Endothelial cell (in vitro differentiated cells): ENCODE results near the gene CDC42BPA. TPM values are rescaled to one million over a fixed set of nuclear protein-coding genes. Genes with fewer than 3 reads are reported as not detected.

Source experiments
- DNase-seq: peaks from one replicate; pipeline ENCODE4 v3.0.0; 2021; ENCODE audit warnings: low spot score
- H3K27ac Mint-ChIP-seq: one replicate; pipeline ENCODE4 v1.8.0; 2021; ENCODE audit warnings: mixed read lengths, inconsistent platforms; ENCODE audit not compliant: unreplicated experiment
- H3K27me3 Mint-ChIP-seq: one replicate; pipeline ENCODE4 v1.8.0; 2021; ENCODE audit warnings: mild to moderate bottlenecking, moderate library complexity, mixed read lengths, inconsistent platforms; ENCODE audit not compliant: unreplicated experiment
- H3K36me3 Mint-ChIP-seq: one replicate; pipeline ENCODE4 v1.8.0; 2021; ENCODE audit warnings: mild to moderate bottlenecking, low read depth, mixed read lengths, inconsistent platforms; ENCODE audit not compliant: unreplicated experiment
- H3K4me1 Mint-ChIP-seq: one replicate; pipeline ENCODE4 v1.8.0; 2021; ENCODE audit warnings: mild to moderate bottlenecking, mixed read lengths, inconsistent platforms; ENCODE audit not compliant: unreplicated experiment
- H3K4me3 Mint-ChIP-seq: one replicate; pipeline ENCODE4 v1.8.0; 2021; ENCODE audit warnings: mild to moderate bottlenecking, mixed read lengths, inconsistent platforms; ENCODE audit not compliant: unreplicated experiment
- H3K9me3 Mint-ChIP-seq: one replicate; pipeline ENCODE4 v1.8.0; 2021; ENCODE audit warnings: mixed read lengths, inconsistent platforms; ENCODE audit not compliant: unreplicated experiment
- CTCF ChIP-seq: fragments of 200-600 bp; sonication (generic); IDR thresholded peaks from one replicate; pipeline ENCODE4 v1.5.0; 2021; ENCODE audit warnings: antibody characterized with exemption; ENCODE audit not compliant: unreplicated experiment
- total RNA-seq: library from RNA; stranded (reverse); fragmentation: NEBNext Ultra II Directional; extraction: Animal tissue kit (Norgen Biotek cat#: 25700); gene quantifications from one replicate; pipeline ENCODE4 v1.2.1, GENCODE V29; 2021; ENCODE audit not compliant: unreplicated experiment

Gene CDC42BPA
- total RNA-seq, 1 donor from 2014 or later = 41.4 TPM

- H3K36me3 Mint-ChIP-seq = peaks cover 20% of the 10 kb centered on the region
- TF ChIP-seq CTCF = no peak
- H3K27ac Mint-ChIP-seq = no peak overlapping the region
- no peaks in the 10 kb centered on the region for H3K9me3 Mint-ChIP-seq
- H3K4me3 Mint-ChIP-seq = no peak overlapping the region
- DNase-seq = no peak
- peaks cover 6% of the 10 kb centered on the region for H3K27me3 Mint-ChIP-seq
- H3K4me1 Mint-ChIP-seq = peaks cover 28% of the 10 kb centered on the region
Observed at GRCh38 chr1:226985239-226985838, 333.0 kb downstream of the CDC42BPA start.

- H3K27ac Mint-ChIP-seq = peak overlapping the region; percentile 30
- peaks cover 7% of the 10 kb centered on the region for H3K27me3 Mint-ChIP-seq
- no peak overlapping the region for H3K4me3 Mint-ChIP-seq
- peaks cover 22% of the 10 kb centered on the region for H3K4me1 Mint-ChIP-seq
- no peaks in the 10 kb centered on the region for H3K9me3 Mint-ChIP-seq
- H3K36me3 Mint-ChIP-seq = peaks cover 20% of the 10 kb centered on the region
- no peak for TF ChIP-seq CTCF
- DNase-seq = no peak
Observed at GRCh38 chr1:226984521-226985238, 333.6 kb downstream of the CDC42BPA start.

- Mint-ChIP-seq H3K4me3 (no peak overlapping the region), H3K4me1 (peaks cover 18% of the 10 kb centered on the region), H3K9me3 (no peaks in the 10 kb centered on the region), H3K27me3 (peaks cover 9% of the 10 kb centered on the region), H3K27ac (no peak overlapping the region), H3K36me3 (peaks cover 20% of the 10 kb centered on the region)
- no peak for DNase-seq
- TF ChIP-seq CTCF = no peak
Observed at GRCh38 chr1:226983992-226984364, 334.3 kb downstream of the CDC42BPA start.

GRCh38 chr1:226983247-226983991, 334.9 kb downstream of the CDC42BPA start:
- no peak overlapping the region for H3K27ac Mint-ChIP-seq
- no peak for TF ChIP-seq CTCF

More at GRCh38 chr1:226983247-226983991, 334.9 kb downstream of the CDC42BPA start:
- DNase-seq = no peak
- Mint-ChIP-seq H3K4me1 (peaks cover 13% of the 10 kb centered on the region), H3K4me3 (no peak overlapping the region), H3K9me3 (no peaks in the 10 kb centered on the region), H3K27me3 (peaks cover 5% of the 10 kb centered on the region), H3K36me3 (peaks cover 17% of the 10 kb centered on the region)
